HepG2 (cell line): Measurements from ENCODE around the gene CABLES2. TPM values are rescaled to one million over a fixed set of nuclear protein-coding genes. Genes with fewer than 3 reads are reported as not detected.

Source experiments
- ADNP ChIP-seq: sonication (generic); formaldehyde crosslinking; IDR thresholded peaks from 2 replicates; pipeline ENCODE4 v1.4.0; 2020; ENCODE audit warnings: missing genetic modification reagents
- CC2D1A ChIP-seq: sonication (generic); formaldehyde crosslinking; IDR thresholded peaks from 2 replicates; pipeline ENCODE4 v1.8.1; 2023; ENCODE audit warnings: mild to moderate bottlenecking, missing genetic modification reagents
- ELF3 ChIP-seq: IDR thresholded peaks from 2 replicates; pipeline ENCODE4 v1.6.1; 2016; ENCODE audit warnings: missing genetic modification reagents, missing compliant biosample characterization
- FOXA3 ChIP-seq: IDR thresholded peaks from 2 replicates; pipeline ENCODE4 v1.6.1; 2016; ENCODE audit warnings: missing genetic modification reagents, missing compliant biosample characterization
- FOXC1 ChIP-seq: sonication (generic); formaldehyde crosslinking; IDR thresholded peaks from 2 replicates; pipeline ENCODE4 v1.8.0; 2022; ENCODE audit warnings: mild to moderate bottlenecking, missing genetic modification reagents, borderline replicate concordance
- KDM6A ChIP-seq: IDR thresholded peaks from 2 replicates; pipeline ENCODE4 v1.6.1; 2016; ENCODE audit warnings: low read depth
- MAZ ChIP-seq, 2 experiments: sonication (generic) in 1 of 2; formaldehyde crosslinking in 1 of 2; IDR thresholded peaks; 2 replicates each; pipeline versions ENCODE4 v1.5.0 to v1.6.1; 2012 to 2020; ENCODE audit warnings: low read depth in 2 of 2, mild to moderate bottlenecking in 2 of 2, borderline replicate concordance in 1 of 2, improper control_type of control experiment in 1 of 2, low read length in 1 of 2, missing genetic modification reagents in 1 of 2, moderate library complexity in 1 of 2
- NR2F6 ChIP-seq, 2 experiments: IDR thresholded peaks; 2 replicates each; pipeline ENCODE4 v1.6.1; 2016; ENCODE audit warnings: antibody characterized with exemption in 1 of 2, mild to moderate bottlenecking in 1 of 2
- RFX5 ChIP-seq: IDR thresholded peaks from 2 replicates; pipeline ENCODE4 v1.6.1; 2011; ENCODE audit warnings: low read depth, low read length, improper control_type of control experiment
- RXRA ChIP-seq: sonication (generic); formaldehyde crosslinking; IDR thresholded peaks from 2 replicates; pipeline ENCODE4 v1.5.1; 2020; ENCODE audit warnings: missing genetic modification reagents
- SRY ChIP-seq: sonication (generic); formaldehyde crosslinking; IDR thresholded peaks from 2 replicates; pipeline ENCODE4 v1.8.0; 2022; ENCODE audit warnings: mild to moderate bottlenecking, missing genetic modification reagents
- ZMYM2 ChIP-seq: sonication (generic); formaldehyde crosslinking; IDR thresholded peaks from 2 replicates; pipeline ENCODE4 v1.8.0; 2022; ENCODE audit warnings: mild to moderate bottlenecking, missing genetic modification reagents
- ZMYM4 ChIP-seq: sonication (generic); formaldehyde crosslinking; IDR thresholded peaks from 2 replicates; pipeline ENCODE4 v1.8.1; 2023; ENCODE audit warnings: mild to moderate bottlenecking, missing genetic modification reagents
- ZNF317 ChIP-seq: sonication (generic); formaldehyde crosslinking; IDR thresholded peaks from 2 replicates; pipeline ENCODE4 v1.5.0; 2020; ENCODE audit warnings: mild to moderate bottlenecking, missing genetic modification reagents
- ZNF564 ChIP-seq: sonication (generic); formaldehyde crosslinking; IDR thresholded peaks from 2 replicates; pipeline ENCODE4 v1.8.1; 2023; ENCODE audit warnings: mild to moderate bottlenecking, missing genetic modification reagents
- ZNF841 ChIP-seq: sonication (generic); formaldehyde crosslinking; IDR thresholded peaks from 2 replicates; pipeline ENCODE4 v1.8.1; 2023; ENCODE audit warnings: missing genetic modification reagents, borderline replicate concordance
- ZNF878 ChIP-seq: sonication (generic); formaldehyde crosslinking; IDR thresholded peaks from 2 replicates; pipeline ENCODE4 v1.8.1; 2023; ENCODE audit warnings: mild to moderate bottlenecking, missing genetic modification reagents, moderate library complexity
- polyA plus RNA-seq, 8 experiments: library from polyadenylated mRNA; depleted of rRNA in 3 of 8; stranded (reverse) in 7 of 8; unstranded in 1 of 8; fragments of >200 nt; fragmentation: Illumina TruSeq in 4 of 8; extraction: Trizol in 4 of 8; gene quantifications; 2 replicates each; pipeline versions ENCODE4 v1.2.1 to v1.2.3, GENCODE V29; 2011 to 2016; ENCODE audit warnings: low read depth in 4 of 8, missing spikeins in 1 of 8, mixed read lengths in 1 of 8; ENCODE audit not compliant: insufficient read depth in 1 of 8
- total RNA-seq, 5 experiments: library from RNA; depleted of rRNA; stranded (reverse); fragments of >200 nt; fragmentation: Illumina TruSeq; extraction: Trizol; gene quantifications; 2 replicates each; pipeline ENCODE4 v1.2.3, GENCODE V29; 2016; ENCODE audit warnings: low read depth in 1 of 5
- TF ChIP-seq, protein P1 (sequence below): sonication (generic); formaldehyde crosslinking; IDR thresholded peaks from 2 replicates; pipeline ENCODE4 v1.8.1; 2023; ENCODE audit warnings: missing genetic modification reagents, inconsistent platforms, borderline replicate concordance
- TF ChIP-seq, protein P2 (sequence below): sonication (generic); formaldehyde crosslinking; IDR thresholded peaks from 2 replicates; pipeline ENCODE4 v1.8.0; 2022; ENCODE audit warnings: mild to moderate bottlenecking, missing genetic modification reagents; ENCODE audit not compliant: insufficient replicate concordance
- TF ChIP-seq, protein P3 (sequence below): sonication (generic); formaldehyde crosslinking; IDR thresholded peaks from 2 replicates; pipeline ENCODE4 v1.4.0; 2020; ENCODE audit warnings: low read depth, mild to moderate bottlenecking, missing genetic modification reagents
- TF ChIP-seq, protein P4 (sequence below): sonication (generic); formaldehyde crosslinking; IDR thresholded peaks from 2 replicates; pipeline ENCODE4 v1.5.1; 2020; ENCODE audit warnings: missing genetic modification reagents, mild to moderate bottlenecking, borderline replicate concordance
- TF ChIP-seq, protein P5 (sequence below): sonication (generic); formaldehyde crosslinking; IDR thresholded peaks from 2 replicates; pipeline ENCODE4 v1.4.0; 2020; ENCODE audit warnings: mild to moderate bottlenecking, missing genetic modification reagents
- TF ChIP-seq, protein P6 (sequence below): sonication (generic); formaldehyde crosslinking; IDR thresholded peaks from 2 replicates; pipeline ENCODE4 v1.5.0; 2020; ENCODE audit warnings: mild to moderate bottlenecking, missing genetic modification reagents, moderate library complexity

Gene CABLES2
- total and polyA plus RNA-seq, 2 of the 13 experiments (the other 11 are each of a cell fraction or from before 2014, with no cell fraction given), result 5.2 to 9.7 TPM

DNA sequence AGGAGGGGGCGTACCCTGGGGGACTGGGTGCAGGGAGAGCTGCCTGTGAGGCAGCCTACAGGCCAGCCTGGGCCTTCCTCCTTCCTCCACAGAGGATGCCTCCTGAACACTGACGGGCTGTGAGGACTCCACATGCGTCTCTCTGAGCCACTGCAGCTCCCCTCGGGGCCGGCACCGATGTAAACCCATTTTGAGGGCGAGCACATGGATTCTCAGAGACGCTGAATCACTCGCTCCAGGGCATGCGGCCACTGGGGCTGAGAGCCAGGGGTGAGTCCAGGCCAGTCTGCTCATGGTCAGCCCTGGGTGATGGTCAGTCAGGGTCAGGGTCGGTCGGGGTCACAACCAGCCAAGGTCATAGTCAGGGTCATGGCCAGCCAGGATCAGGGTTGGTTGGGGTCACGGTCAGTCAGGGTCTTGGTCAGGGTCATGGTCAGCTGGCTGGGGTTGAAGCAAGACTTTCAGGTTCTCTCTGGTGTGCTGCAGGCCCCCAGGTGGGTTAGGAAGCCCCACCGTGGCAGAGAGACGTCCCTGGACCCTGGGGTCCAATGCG lies 35.0 kb upstream of the CABLES2 start (continued):
- TF ChIP-seq ADNP (CRISPR knock-in tag) (no peak), FOXC1 (CRISPR knock-in tag) (no peak), NR2F6 (IDR thresholded peaks at IDR 0.05) (peak; percentile 52; the same call in 1 of the 2 replicates), NR2F6 (CRISPR knock-in tag; IDR thresholded peaks at IDR 0.05) (no peak), ZNF878 (CRISPR knock-in tag) (no peak), FOXA3 (CRISPR knock-in tag) (no peak), ZMYM2 (no peak), ZNF841 (CRISPR knock-in tag) (no peak), ZMYM4 (CRISPR knock-in tag) (no peak), RFX5 (no peak), MAZ (IDR thresholded peaks at IDR 0.05; ENCODE audit: borderline replicate concordance, low read depth, low read length) (no peak), MAZ (CRISPR knock-in tag; IDR thresholded peaks at IDR 0.05; ENCODE audit: low read depth) (no peak), CC2D1A (CRISPR knock-in tag) (no peak), ZNF317 (CRISPR knock-in tag) (no peak), ZNF564 (CRISPR knock-in tag) (no peak), SRY (peak; percentile 45; the same call in 1 of the 2 replicates), KDM6A (no peak), RXRA (CRISPR knock-in tag) (peak; percentile 84), ELF3 (CRISPR knock-in tag) (no peak)
- TF ChIP-seq, protein P1, sequence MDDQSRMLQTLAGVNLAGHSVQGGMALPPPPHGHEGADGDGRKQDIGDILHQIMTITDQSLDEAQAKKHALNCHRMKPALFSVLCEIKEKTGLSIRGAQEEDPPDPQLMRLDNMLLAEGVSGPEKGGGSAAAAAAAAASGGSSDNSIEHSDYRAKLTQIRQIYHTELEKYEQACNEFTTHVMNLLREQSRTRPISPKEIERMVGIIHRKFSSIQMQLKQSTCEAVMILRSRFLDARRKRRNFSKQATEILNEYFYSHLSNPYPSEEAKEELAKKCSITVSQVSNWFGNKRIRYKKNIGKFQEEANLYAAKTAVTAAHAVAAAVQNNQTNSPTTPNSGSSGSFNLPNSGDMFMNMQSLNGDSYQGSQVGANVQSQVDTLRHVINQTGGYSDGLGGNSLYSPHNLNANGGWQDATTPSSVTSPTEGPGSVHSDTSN (CRISPR knock-in tag), result no peak
- TF ChIP-seq, protein P2, sequence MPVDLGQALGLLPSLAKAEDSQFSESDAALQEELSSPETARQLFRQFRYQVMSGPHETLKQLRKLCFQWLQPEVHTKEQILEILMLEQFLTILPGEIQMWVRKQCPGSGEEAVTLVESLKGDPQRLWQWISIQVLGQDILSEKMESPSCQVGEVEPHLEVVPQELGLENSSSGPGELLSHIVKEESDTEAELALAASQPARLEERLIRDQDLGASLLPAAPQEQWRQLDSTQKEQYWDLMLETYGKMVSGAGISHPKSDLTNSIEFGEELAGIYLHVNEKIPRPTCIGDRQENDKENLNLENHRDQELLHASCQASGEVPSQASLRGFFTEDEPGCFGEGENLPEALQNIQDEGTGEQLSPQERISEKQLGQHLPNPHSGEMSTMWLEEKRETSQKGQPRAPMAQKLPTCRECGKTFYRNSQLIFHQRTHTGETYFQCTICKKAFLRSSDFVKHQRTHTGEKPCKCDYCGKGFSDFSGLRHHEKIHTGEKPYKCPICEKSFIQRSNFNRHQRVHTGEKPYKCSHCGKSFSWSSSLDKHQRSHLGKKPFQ (CRISPR knock-in tag), result no peak
- TF ChIP-seq, protein P3, sequence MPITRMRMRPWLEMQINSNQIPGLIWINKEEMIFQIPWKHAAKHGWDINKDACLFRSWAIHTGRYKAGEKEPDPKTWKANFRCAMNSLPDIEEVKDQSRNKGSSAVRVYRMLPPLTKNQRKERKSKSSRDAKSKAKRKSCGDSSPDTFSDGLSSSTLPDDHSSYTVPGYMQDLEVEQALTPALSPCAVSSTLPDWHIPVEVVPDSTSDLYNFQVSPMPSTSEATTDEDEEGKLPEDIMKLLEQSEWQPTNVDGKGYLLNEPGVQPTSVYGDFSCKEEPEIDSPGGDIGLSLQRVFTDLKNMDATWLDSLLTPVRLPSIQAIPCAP, result no peak
- TF ChIP-seq, protein P4, sequence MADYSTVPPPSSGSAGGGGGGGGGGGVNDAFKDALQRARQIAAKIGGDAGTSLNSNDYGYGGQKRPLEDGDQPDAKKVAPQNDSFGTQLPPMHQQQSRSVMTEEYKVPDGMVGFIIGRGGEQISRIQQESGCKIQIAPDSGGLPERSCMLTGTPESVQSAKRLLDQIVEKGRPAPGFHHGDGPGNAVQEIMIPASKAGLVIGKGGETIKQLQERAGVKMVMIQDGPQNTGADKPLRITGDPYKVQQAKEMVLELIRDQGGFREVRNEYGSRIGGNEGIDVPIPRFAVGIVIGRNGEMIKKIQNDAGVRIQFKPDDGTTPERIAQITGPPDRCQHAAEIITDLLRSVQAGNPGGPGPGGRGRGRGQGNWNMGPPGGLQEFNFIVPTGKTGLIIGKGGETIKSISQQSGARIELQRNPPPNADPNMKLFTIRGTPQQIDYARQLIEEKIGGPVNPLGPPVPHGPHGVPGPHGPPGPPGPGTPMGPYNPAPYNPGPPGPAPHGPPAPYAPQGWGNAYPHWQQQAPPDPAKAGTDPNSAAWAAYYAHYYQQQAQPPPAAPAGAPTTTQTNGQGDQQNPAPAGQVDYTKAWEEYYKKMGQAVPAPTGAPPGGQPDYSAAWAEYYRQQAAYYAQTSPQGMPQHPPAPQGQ (CRISPR knock-in tag), result no peak
- TF ChIP-seq, protein P5, sequence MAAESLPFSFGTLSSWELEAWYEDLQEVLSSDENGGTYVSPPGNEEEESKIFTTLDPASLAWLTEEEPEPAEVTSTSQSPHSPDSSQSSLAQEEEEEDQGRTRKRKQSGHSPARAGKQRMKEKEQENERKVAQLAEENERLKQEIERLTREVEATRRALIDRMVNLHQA (CRISPR knock-in tag), result no peak
- TF ChIP-seq, protein P6, sequence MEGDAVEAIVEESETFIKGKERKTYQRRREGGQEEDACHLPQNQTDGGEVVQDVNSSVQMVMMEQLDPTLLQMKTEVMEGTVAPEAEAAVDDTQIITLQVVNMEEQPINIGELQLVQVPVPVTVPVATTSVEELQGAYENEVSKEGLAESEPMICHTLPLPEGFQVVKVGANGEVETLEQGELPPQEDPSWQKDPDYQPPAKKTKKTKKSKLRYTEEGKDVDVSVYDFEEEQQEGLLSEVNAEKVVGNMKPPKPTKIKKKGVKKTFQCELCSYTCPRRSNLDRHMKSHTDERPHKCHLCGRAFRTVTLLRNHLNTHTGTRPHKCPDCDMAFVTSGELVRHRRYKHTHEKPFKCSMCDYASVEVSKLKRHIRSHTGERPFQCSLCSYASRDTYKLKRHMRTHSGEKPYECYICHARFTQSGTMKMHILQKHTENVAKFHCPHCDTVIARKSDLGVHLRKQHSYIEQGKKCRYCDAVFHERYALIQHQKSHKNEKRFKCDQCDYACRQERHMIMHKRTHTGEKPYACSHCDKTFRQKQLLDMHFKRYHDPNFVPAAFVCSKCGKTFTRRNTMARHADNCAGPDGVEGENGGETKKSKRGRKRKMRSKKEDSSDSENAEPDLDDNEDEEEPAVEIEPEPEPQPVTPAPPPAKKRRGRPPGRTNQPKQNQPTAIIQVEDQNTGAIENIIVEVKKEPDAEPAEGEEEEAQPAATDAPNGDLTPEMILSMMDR (CRISPR knock-in tag), result no peak
